K562 (cell line): Measurements from ENCODE around the gene SRCIN1. TPM values are rescaled to one million over a fixed set of nuclear protein-coding genes. Genes with fewer than 3 reads are reported as not detected.

ENCODE experiments used
- GABPB1 ChIP-seq: sonication (generic); formaldehyde crosslinking; IDR thresholded peaks from 2 replicates; pipeline ENCODE4 v1.8.0; 2022; ENCODE audit warnings: mild to moderate bottlenecking, missing genetic modification reagents
- KAT7 ChIP-seq: sonication (generic); formaldehyde crosslinking; IDR thresholded peaks from 2 replicates; pipeline ENCODE4 v1.8.0; 2022; ENCODE audit warnings: missing genetic modification reagents, mild to moderate bottlenecking, borderline replicate concordance
- POLR2A ChIP-seq: fragments of 450-650 bp; conservative IDR thresholded peaks from 2 replicates; pipeline ENCODE4 v1.6.1; 2016
- WHSC1 ChIP-seq: IDR thresholded peaks from one replicate; pipeline ENCODE4 v1.6.1; 2012; ENCODE audit warnings: low read length, control low read depth, inconsistent platforms
- polyA plus RNA-seq, 8 experiments: library from polyadenylated mRNA; depleted of rRNA in 4 of 8; stranded (reverse) in 5 of 8; unstranded in 3 of 8; fragments of >200 nt; fragmentation: Nextera tagmentation in 2 of 8; fragmentation: Illumina TruSeq in 1 of 8; extraction: Ambion mirVana in 2 of 8; extraction: Trizol in 1 of 8; gene quantifications; 2 replicates each; pipeline versions ENCODE4 v1.2.1 to v1.2.3, GENCODE V29; 2011 to 2014; ENCODE audit warnings: inconsistent platforms in 1 of 8, missing spikeins in 1 of 8
- total RNA-seq, 7 experiments: library from RNA; depleted of rRNA in 6 of 7; stranded (reverse); fragments of >200 nt in 6 of 7; fragmentation: Illumina TruSeq in 2 of 7; extraction: Trizol in 2 of 7; gene quantifications; 2 replicates each; pipeline versions ENCODE4 v1.2.1 to v1.2.3, GENCODE V29; 2011 to 2021; ENCODE audit warnings: low replicate concordance in 1 of 7
- TF ChIP-seq, protein P1 (sequence below): sonication (generic); formaldehyde crosslinking; IDR thresholded peaks from 2 replicates; pipeline ENCODE4 v1.8.1; 2023; ENCODE audit warnings: missing genetic modification reagents, mild to moderate bottlenecking, borderline replicate concordance
- TF ChIP-seq, protein P2 (sequence below): fragments of 450-650 bp; IDR thresholded peaks from 2 replicates; pipeline ENCODE4 v1.6.1; 2018; ENCODE audit warnings: mild to moderate bottlenecking, low read depth; ENCODE audit not compliant: partially characterized antibody

Gene SRCIN1
- total and polyA plus RNA-seq, 9 of the 15 experiments (the other 6 are each of a cell fraction or from before 2014, with no cell fraction given), result 0.09 to 0.33 (median 0.13) TPM; not detected in 6

DNA sequence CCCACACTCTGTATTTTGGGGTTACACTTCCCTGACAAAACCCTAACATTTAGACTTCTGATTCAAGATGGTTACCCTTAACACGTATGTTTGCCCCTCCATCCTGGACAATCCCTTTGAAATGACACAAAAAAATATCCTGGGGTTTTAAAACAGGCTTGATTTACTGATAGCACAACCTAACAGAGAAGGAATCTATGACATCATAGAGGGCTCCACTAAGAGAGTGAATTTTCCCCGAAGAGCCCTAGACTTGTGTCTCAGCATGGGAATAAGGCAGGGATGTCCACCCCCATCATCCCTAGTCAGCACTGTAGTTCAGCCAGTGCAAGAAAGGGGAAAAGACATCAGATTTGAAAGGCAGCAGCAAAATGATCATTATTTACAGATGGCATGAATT lies 15.8 kb upstream of the SRCIN1 start (continued):
- TF ChIP-seq, protein P1, sequence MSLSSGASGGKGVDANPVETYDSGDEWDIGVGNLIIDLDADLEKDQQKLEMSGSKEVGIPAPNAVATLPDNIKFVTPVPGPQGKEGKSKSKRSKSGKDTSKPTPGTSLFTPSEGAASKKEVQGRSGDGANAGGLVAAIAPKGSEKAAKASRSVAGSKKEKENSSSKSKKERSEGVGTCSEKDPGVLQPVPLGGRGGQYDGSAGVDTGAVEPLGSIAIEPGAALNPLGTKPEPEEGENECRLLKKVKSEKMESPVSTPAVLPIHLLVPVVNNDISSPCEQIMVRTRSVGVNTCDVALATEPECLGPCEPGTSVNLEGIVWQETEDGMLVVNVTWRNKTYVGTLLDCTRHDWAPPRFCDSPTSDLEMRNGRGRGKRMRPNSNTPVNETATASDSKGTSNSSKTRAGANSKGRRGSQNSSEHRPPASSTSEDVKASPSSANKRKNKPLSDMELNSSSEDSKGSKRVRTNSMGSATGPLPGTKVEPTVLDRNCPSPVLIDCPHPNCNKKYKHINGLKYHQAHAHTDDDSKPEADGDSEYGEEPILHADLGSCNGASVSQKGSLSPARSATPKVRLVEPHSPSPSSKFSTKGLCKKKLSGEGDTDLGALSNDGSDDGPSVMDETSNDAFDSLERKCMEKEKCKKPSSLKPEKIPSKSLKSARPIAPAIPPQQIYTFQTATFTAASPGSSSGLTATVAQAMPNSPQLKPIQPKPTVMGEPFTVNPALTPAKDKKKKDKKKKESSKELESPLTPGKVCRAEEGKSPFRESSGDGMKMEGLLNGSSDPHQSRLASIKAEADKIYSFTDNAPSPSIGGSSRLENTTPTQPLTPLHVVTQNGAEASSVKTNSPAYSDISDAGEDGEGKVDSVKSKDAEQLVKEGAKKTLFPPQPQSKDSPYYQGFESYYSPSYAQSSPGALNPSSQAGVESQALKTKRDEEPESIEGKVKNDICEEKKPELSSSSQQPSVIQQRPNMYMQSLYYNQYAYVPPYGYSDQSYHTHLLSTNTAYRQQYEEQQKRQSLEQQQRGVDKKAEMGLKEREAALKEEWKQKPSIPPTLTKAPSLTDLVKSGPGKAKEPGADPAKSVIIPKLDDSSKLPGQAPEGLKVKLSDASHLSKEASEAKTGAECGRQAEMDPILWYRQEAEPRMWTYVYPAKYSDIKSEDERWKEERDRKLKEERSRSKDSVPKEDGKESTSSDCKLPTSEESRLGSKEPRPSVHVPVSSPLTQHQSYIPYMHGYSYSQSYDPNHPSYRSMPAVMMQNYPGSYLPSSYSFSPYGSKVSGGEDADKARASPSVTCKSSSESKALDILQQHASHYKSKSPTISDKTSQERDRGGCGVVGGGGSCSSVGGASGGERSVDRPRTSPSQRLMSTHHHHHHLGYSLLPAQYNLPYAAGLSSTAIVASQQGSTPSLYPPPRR, result no peak
- TF ChIP-seq POLR2A (no peak), WHSC1 (no peak), GABPB1 (CRISPR knock-in tag) (no peak), KAT7 (CRISPR knock-in tag) (no peak)
- TF ChIP-seq, protein P2, sequence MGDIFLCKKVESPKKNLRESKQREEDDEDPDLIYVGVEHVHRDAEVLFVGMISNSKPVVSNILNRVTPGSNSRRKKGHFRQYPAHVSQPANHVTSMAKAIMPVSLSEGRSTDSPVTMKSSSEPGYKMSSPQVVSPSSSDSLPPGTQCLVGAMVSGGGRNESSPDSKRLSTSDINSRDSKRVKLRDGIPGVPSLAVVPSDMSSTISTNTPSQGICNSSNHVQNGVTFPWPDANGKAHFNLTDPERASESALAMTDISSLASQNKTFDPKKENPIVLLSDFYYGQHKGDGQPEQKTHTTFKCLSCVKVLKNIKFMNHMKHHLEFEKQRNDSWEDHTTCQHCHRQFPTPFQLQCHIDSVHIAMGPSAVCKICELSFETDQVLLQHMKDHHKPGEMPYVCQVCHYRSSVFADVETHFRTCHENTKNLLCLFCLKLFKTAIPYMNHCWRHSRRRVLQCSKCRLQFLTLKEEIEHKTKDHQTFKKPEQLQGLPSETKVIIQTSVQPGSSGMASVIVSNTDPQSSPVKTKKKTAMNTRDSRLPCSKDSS, result no peak
